ENCODE results near the gene RTN4RL1. TPM values are rescaled to one million over a fixed set of nuclear protein-coding genes. Genes with fewer than 3 reads are reported as not detected.
"Not testable (repeated sequence)": the region's sequence is repeated elsewhere in the genome, so short reads cannot be mapped to it uniquely, and the experiment has no call there.

The RTN4RL1 gene
- total and polyA plus RNA-seq, 9 of the 15 experiments (the other 6 are each of a cell fraction or from before 2014, with no cell fraction given): 0.04 to 0.06 (median 0.04) TPM; not detected in 5

DNA sequence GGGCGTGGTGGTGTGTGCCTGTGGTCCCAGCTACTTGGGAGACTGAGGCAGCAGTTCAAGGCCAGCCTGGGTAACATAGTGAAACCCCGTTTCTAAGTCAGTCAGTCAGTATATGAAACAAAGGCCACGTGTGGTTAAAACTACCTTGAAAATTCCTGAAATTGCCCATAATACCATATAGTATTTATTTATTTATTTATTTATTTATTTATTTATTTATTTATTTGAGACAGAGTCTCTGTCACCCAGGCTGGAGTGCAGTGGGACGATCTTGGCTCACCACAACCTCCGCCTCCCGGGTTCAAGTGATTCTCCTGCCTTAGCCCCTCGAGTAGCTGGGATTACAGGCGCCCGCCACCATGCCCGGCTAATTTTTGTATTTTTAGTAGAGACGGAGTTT is 129.7 kb downstream of the RTN4RL1 start:
- FAIRE-seq; CTCF ChIA-PET (ENCODE audit: low intra/inter-chr PET ratio); intact Hi-C loops (cut with micrococcal nuclease); H3K4me1 ChIP-seq (replicated peaks in 1 of 2; ENCODE audit: control insufficient read depth in 2 of 2, insufficient read depth in 2 of 2, low read length in 2 of 2); ATAC-seq; H3K4me3 ChIP-seq; DNase-seq (ENCODE audit: extremely low read depth in 1 of 4, low spot score in 3 of 4); H3K4me2 ChIP-seq (ENCODE audit: insufficient read depth, low read length); in situ Hi-C loops (cut with MboI); H3K9me3 ChIP-seq (replicated peaks; ENCODE audit: control insufficient read depth, insufficient read depth, low read depth, low read length); H4K20me1 ChIP-seq (replicated peaks; ENCODE audit: control insufficient read depth, insufficient read depth, low read length); H2AFZ ChIP-seq (ENCODE audit: low read depth, low read length); H3K27me3 ChIP-seq (ENCODE audit: control insufficient read depth in 2 of 2, insufficient read depth in 2 of 2, low read length in 2 of 2); BruUV-seq (replicated peaks); H3K9ac ChIP-seq (ENCODE audit: insufficient read depth in 1 of 2, low read depth in 2 of 2, low read length in 2 of 2); H3K79me2 ChIP-seq (ENCODE audit: control insufficient read depth, insufficient read depth, low read length); H3K27ac ChIP-seq (ENCODE audit: extremely low read depth, low read depth, low read length); POLR2A ChIA-PET; H3K9me1 ChIP-seq (ENCODE audit: control insufficient read depth, insufficient read depth, low read length): not testable (repeated sequence)
- H3K36me3 ChIP-seq (ENCODE audit: control insufficient read depth, insufficient read depth, low read length): peaks cover 68% of the 10 kb centered on the region; the same call in 2 of the 3 replicates
- WGBS (ENCODE audit: insufficient coverage, low coverage, missing lambda C conversion rate): 93% methylated on average over 4 of the region's 11 CpGs

DNA sequence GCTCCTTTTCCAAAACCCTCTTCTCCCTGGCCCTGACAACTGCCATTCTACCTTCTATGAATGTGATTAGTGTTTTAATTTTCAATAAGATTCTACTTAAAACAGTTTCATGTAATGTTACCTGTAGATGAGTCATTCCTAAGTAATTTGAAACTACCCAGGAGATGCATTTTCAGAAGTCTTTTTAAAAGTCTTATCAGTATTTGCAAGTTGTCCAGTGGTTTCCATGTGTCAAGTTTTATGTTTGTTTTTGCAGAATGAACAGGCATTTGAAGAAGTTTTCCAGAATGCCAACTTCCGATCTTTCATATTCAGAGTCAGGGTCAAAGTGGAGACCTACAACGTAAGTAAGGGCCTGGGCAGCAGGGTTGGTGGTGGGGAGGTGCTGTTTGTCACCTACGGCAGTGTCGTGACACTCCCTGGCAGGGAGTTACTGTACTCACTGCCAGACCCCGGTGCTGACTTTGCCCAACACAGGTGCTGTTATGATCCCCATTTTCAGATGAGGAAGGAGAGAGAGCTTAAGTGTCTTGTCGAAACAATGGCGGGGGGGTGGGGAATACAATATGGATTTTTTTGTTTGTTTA is 130.3 kb downstream of the RTN4RL1 start:
- Histone ChIP-seq H3K9me1 (ENCODE audit: control insufficient read depth, insufficient read depth, low read length) (no peaks in the 10 kb centered on the region), H3K79me2 (ENCODE audit: control insufficient read depth, insufficient read depth, low read length) (no peaks in the 10 kb centered on the region), H3K4me1 (replicated peaks in 1 of 2; ENCODE audit: control insufficient read depth in 2 of 2, insufficient read depth in 2 of 2, low read length in 2 of 2) (no peaks in the 10 kb centered on the region), H3K4me2 (ENCODE audit: insufficient read depth, low read length) (no peak overlapping the region), H3K9me3 (replicated peaks; ENCODE audit: control insufficient read depth, insufficient read depth, low read depth, low read length) (no peaks in the 10 kb centered on the region), H3K27me3 (ENCODE audit: control insufficient read depth in 2 of 2, insufficient read depth in 2 of 2, low read length in 2 of 2) (no peaks in the 10 kb centered on the region), H4K20me1 (replicated peaks; ENCODE audit: control insufficient read depth, insufficient read depth, low read length) (no peaks in the 10 kb centered on the region), H3K36me3 (ENCODE audit: control insufficient read depth, insufficient read depth, low read length) (peaks cover 70% of the 10 kb centered on the region; the same call in 2 of the 3 replicates), H3K4me3 (no peak overlapping the region), H2AFZ (ENCODE audit: low read depth, low read length) (no peak overlapping the region), H3K9ac (ENCODE audit: insufficient read depth in 1 of 2, low read depth in 2 of 2, low read length in 2 of 2) (peak overlapping the region in 1 of 2 experiments; percentile 50; a peak in 1 of 4 replicates), H3K27ac (ENCODE audit: extremely low read depth, low read depth, low read length) (no peak overlapping the region)
- ATAC-seq (no peak), DNase-seq (ENCODE audit: extremely low read depth in 1 of 4, low spot score in 3 of 4) (peak in 1 of 4 experiments; percentile 16), FAIRE-seq (peak; percentile 23)
- intact Hi-C loops (cut with micrococcal nuclease): no loop called here
- TF ChIP-seq JUND (IDR thresholded peaks at IDR 0.05; ENCODE audit: borderline replicate concordance, low read depth, low read length) (peak; percentile 31; the same call in 1 of the 2 replicates), JUND (tag; IDR thresholded peaks at IDR 0.05; ENCODE audit: borderline replicate concordance, low read depth, low read length) (0 out of 3 replicates have a peak, but pooled peaks have one; percentile 16), TCF3 (CRISPR knock-in tag; IDR thresholded peaks at IDR 0.05) (peak; percentile 52), MTA2 (IDR thresholded peaks at IDR 0.05; ENCODE audit: low read depth) (no peak)
- TF ChIP-seq, protein P1, sequence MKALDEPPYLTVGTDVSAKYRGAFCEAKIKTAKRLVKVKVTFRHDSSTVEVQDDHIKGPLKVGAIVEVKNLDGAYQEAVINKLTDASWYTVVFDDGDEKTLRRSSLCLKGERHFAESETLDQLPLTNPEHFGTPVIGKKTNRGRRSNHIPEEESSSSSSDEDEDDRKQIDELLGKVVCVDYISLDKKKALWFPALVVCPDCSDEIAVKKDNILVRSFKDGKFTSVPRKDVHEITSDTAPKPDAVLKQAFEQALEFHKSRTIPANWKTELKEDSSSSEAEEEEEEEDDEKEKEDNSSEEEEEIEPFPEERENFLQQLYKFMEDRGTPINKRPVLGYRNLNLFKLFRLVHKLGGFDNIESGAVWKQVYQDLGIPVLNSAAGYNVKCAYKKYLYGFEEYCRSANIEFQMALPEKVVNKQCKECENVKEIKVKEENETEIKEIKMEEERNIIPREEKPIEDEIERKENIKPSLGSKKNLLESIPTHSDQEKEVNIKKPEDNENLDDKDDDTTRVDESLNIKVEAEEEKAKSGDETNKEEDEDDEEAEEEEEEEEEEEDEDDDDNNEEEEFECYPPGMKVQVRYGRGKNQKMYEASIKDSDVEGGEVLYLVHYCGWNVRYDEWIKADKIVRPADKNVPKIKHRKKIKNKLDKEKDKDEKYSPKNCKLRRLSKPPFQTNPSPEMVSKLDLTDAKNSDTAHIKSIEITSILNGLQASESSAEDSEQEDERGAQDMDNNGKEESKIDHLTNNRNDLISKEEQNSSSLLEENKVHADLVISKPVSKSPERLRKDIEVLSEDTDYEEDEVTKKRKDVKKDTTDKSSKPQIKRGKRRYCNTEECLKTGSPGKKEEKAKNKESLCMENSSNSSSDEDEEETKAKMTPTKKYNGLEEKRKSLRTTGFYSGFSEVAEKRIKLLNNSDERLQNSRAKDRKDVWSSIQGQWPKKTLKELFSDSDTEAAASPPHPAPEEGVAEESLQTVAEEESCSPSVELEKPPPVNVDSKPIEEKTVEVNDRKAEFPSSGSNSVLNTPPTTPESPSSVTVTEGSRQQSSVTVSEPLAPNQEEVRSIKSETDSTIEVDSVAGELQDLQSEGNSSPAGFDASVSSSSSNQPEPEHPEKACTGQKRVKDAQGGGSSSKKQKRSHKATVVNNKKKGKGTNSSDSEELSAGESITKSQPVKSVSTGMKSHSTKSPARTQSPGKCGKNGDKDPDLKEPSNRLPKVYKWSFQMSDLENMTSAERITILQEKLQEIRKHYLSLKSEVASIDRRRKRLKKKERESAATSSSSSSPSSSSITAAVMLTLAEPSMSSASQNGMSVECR (CRISPR knock-in tag; IDR thresholded peaks at IDR 0.05): no peak
- TF ChIP-seq, protein P2, sequence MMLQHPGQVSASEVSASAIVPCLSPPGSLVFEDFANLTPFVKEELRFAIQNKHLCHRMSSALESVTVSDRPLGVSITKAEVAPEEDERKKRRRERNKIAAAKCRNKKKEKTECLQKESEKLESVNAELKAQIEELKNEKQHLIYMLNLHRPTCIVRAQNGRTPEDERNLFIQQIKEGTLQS (IDR thresholded peaks at IDR 0.05): peak; percentile 29; the same call in 1 of the 2 replicates
- TF ChIP-seq, protein P2 (CRISPR knock-in tag; conservative IDR thresholded peaks at IDR 0.05): no peak
- no TSS peak for BruUV-seq (replicated peaks)
- in situ Hi-C loops (cut with MboI): no loop called here
- ChIA-PET POLR2A (no interaction called here), CTCF (ENCODE audit: low intra/inter-chr PET ratio) (no interaction called here)
- 80% methylated on average over 7 of the region's 7 CpGs for WGBS (ENCODE audit: insufficient coverage, low coverage, missing lambda C conversion rate)
